A549 (cell line): ENCODE results near the gene WRAP53. TPM values are rescaled to one million over a fixed set of nuclear protein-coding genes. Genes with fewer than 3 reads are reported as not detected.

Experiments
- ATAC-seq, 2 experiments: fragments of 200-7000 bp in 1 of 2; fragments of >200 bp in 1 of 2; cut with Nextera tagmentation in 1 of 2; cut with Tn5 transposase in 1 of 2; 3 replicates each; pipeline versions ENCODE4 v1.8.0 to v1.9.1; 2018 to 2020; ENCODE audit warnings: mild to moderate bottlenecking in 1 of 2, moderate library complexity in 1 of 2
- CTCF ChIA-PET: fragments of 300-600 bp; sonication (Branson Sonifier 250); formaldehyde crosslinking; extraction: SDS; loops from one replicate; lab custom pipeline; 2021; ENCODE audit warnings: antibody characterized with exemption, inconsistent platforms; lab: Yijun Ruan, JAX
- POLR2A ChIA-PET: fragments of 350-600 bp; formaldehyde crosslinking; extraction: SDS; loops from one replicate; lab custom pipeline; 2021; ENCODE audit warnings: antibody characterized with exemption, inconsistent platforms; lab: Yijun Ruan, JAX
- DNase-seq, 2 experiments: peaks; one replicate each; pipeline versions ENCODE4 v3.0.0 to v3.0.0-alpha.2; 2011 to 2016; ENCODE audit warnings: low read depth in 1 of 2, low spot score in 1 of 2
- FAIRE-seq: peaks from 2 replicates; lab custom pipeline; 2011; peaks lifted over from hg19 to GRCh38; lab: Jason Lieb, UNC
- H3K27ac ChIP-seq, 2 experiments: fragments of >200 bp; sonication (Bioruptor Twin); formaldehyde crosslinking; 3 replicates each; pipeline ENCODE4 v1.5.1; 2016 to 2017
- H3K4me1 ChIP-seq: fragments of >200 bp; sonication (Bioruptor Twin); formaldehyde crosslinking; 3 replicates; pipeline ENCODE4 v1.6.1; 2016
- H3K4me2 ChIP-seq: fragments of >200 bp; sonication (Bioruptor Twin); formaldehyde crosslinking; 3 replicates; pipeline ENCODE4 v1.6.1; 2016
- H3K4me3 ChIP-seq: fragments of >200 bp; sonication (Bioruptor Twin); formaldehyde crosslinking; 3 replicates; pipeline ENCODE4 v1.5.1; 2016
- H3K9me3 ChIP-seq: fragments of >200 bp; sonication (Bioruptor Twin); formaldehyde crosslinking; 3 replicates; pipeline ENCODE4 v1.6.1; 2016
- EP300 ChIP-seq, 2 experiments: fragments of >200 bp; sonication (Bioruptor Twin); formaldehyde crosslinking; IDR thresholded peaks; 2 replicates in 1 of 2; 3 replicates in 1 of 2; pipeline ENCODE4 v1.6.1; 2016 to 2017
- FOXS1 ChIP-seq: fragments of 250-450 bp; sonication (Bioruptor Pico); IDR thresholded peaks from 2 replicates; pipeline ENCODE4 v1.5.0; 2020; ENCODE audit warnings: mild to moderate bottlenecking, moderate library complexity
- HEYL ChIP-seq: fragments of 250-450 bp; sonication (Bioruptor Pico); IDR thresholded peaks from 2 replicates; pipeline ENCODE4 v1.8.0; 2021; ENCODE audit warnings: mild to moderate bottlenecking, moderate library complexity
- HOXB13 ChIP-seq: fragments of 250-450 bp; sonication (Bioruptor Pico); IDR thresholded peaks from 2 replicates; pipeline ENCODE4 v1.5.0; 2020; ENCODE audit warnings: low read depth, mild to moderate bottlenecking, moderate library complexity
- JUNB ChIP-seq: fragments of >200 bp; sonication (Bioruptor Twin); formaldehyde crosslinking; IDR thresholded peaks from 2 replicates; pipeline ENCODE4 v1.6.1; 2016
- MAZ ChIP-seq: fragments of 150-350 bp; IDR thresholded peaks from 2 replicates; pipeline ENCODE4 v1.6.1; 2014; ENCODE audit warnings: antibody characterized with exemption, low read depth, low read length, borderline replicate concordance
- PHF8 ChIP-seq: fragments of 200-600 bp; sonication (generic); IDR thresholded peaks from 2 replicates; pipeline ENCODE4 v1.6.1; 2016; ENCODE audit warnings: low read depth, mild to moderate bottlenecking, antibody characterized with exemption, moderate library complexity, borderline replicate concordance
- POLR2AphosphoS2 ChIP-seq: conservative IDR thresholded peaks from 2 replicates; pipeline ENCODE4 v1.6.1; 2012; ENCODE audit warnings: low read length, improper control_type of control experiment, inconsistent platforms
- RNF2 ChIP-seq: fragments of 200-600 bp; sonication (generic); IDR thresholded peaks from 2 replicates; pipeline ENCODE4 v1.6.1; 2016; ENCODE audit warnings: low read depth, mild to moderate bottlenecking, antibody characterized with exemption, moderate library complexity, borderline replicate concordance
- SREBF2 ChIP-seq: fragments of 450-650 bp; IDR thresholded peaks from 2 replicates; pipeline ENCODE4 v1.6.1; 2014; ENCODE audit warnings: mild to moderate bottlenecking, moderate library complexity
- TFCP2L1 ChIP-seq: fragments of 250-450 bp; sonication (Bioruptor Pico); IDR thresholded peaks from 2 replicates; pipeline ENCODE4 v1.5.0; 2021; ENCODE audit warnings: mild to moderate bottlenecking
- ZC3H11A ChIP-seq: fragments of 450-650 bp; IDR thresholded peaks from 2 replicates; pipeline ENCODE4 v1.6.1; 2014; ENCODE audit warnings: antibody characterized with exemption, mild to moderate bottlenecking
- ZFP36 ChIP-seq: fragments of 450-650 bp; IDR thresholded peaks from 2 replicates; pipeline ENCODE4 v1.6.1; 2014; ENCODE audit warnings: borderline replicate concordance; ENCODE audit not compliant: partially characterized antibody
- ZSCAN20 ChIP-seq: fragments of 250-450 bp; sonication (Bioruptor Pico); IDR thresholded peaks from 2 replicates; pipeline ENCODE4 v1.8.0; 2022; ENCODE audit warnings: mild to moderate bottlenecking, moderate library complexity
- WGBS: methylation state at CpG from one replicate; pipeline ENCODE4 v1.1.6; 2017; ENCODE audit errors: missing lambda C conversion rate; 5-methylcytosine and 5-hydroxymethylcytosine counted together
- polyA plus RNA-seq, 4 experiments: library from polyadenylated mRNA; depleted of rRNA in 3 of 4; stranded (reverse); fragments of >200 nt; fragmentation: RNase III in 1 of 4; extraction: RNeasy Plus Mini Kit Qiagen cat#74134 plus additional on column Dnase treatment in 1 of 4; gene quantifications; 2 replicates in 3 of 4; 3 replicates in 1 of 4; pipeline ENCODE4 v1.2.3, GENCODE V29; 2011 to 2017
- TF ChIP-seq, protein P1 (sequence below): fragments of 150-350 bp; IDR thresholded peaks from 2 replicates; pipeline ENCODE4 v1.6.1; 2014; ENCODE audit warnings: low read depth, mild to moderate bottlenecking, low read length
- TF ChIP-seq, protein P2 (sequence below): fragments of >200 bp; sonication (Bioruptor Twin); formaldehyde crosslinking; IDR thresholded peaks from 2 replicates; pipeline ENCODE4 v1.6.1; 2016
- TF ChIP-seq, protein P3 (sequence below): fragments of >200 bp; sonication (Bioruptor Twin); formaldehyde crosslinking; IDR thresholded peaks from 3 replicates; pipeline ENCODE4 v1.5.1; 2016
- TF ChIP-seq, protein P4 (sequence below): fragments of 250-450 bp; sonication (Bioruptor Pico); IDR thresholded peaks from 2 replicates; pipeline ENCODE4 v1.5.0; 2021; ENCODE audit warnings: mild to moderate bottlenecking, moderate library complexity, borderline replicate concordance
- TF ChIP-seq, protein P5 (sequence below): fragments of 450-650 bp; IDR thresholded peaks from 2 replicates; pipeline ENCODE4 v1.6.1; 2014; ENCODE audit warnings: antibody characterized with exemption

Gene WRAP53
- polyA plus RNA-seq, 2 of the 4 experiments (the other 2 are of a cell fraction): 15.9 to 34.0 TPM

DNA sequence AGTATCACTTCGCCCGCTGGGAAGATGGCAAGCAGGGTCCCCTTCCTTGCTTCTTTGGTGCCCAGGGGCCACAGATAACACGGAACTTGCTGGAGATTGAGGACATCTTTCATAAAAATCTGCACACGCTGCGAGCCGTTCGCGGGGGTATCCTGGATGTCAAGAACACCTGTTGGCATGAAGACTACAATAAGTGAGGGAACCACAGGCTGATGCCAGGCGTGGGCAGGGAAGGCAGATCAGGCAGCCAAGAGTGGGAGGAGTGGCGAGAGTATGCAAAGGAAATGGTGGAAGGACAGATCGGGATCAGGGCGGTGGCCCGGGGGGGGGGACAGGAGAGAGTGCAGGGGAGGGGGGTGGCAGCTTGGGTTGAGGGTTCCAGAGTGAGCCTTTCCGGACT, 51.5 kb downstream of the WRAP53 start:
- ATAC-seq: 0 out of 6 replicates have a peak, but pooled peaks of 1 of the 2 experiments have one; percentile 5
- no peaks in the 10 kb centered on the region for H3K9me3 ChIP-seq
- TF ChIP-seq HEYL (CRISPR knock-in tag) (no peak), PHF8 (no peak), ZSCAN20 (CRISPR knock-in tag) (no peak), HOXB13 (CRISPR knock-in tag) (no peak), ZFP36 (no peak), EP300 (IDR thresholded peaks at IDR 0.05) (no peak), FOXS1 (CRISPR knock-in tag) (no peak), MAZ (no peak), ZC3H11A (no peak), SREBF2 (no peak)
- TF ChIP-seq, protein P1, sequence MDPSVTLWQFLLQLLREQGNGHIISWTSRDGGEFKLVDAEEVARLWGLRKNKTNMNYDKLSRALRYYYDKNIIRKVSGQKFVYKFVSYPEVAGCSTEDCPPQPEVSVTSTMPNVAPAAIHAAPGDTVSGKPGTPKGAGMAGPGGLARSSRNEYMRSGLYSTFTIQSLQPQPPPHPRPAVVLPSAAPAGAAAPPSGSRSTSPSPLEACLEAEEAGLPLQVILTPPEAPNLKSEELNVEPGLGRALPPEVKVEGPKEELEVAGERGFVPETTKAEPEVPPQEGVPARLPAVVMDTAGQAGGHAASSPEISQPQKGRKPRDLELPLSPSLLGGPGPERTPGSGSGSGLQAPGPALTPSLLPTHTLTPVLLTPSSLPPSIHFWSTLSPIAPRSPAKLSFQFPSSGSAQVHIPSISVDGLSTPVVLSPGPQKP: no peak
- TF ChIP-seq, protein P2, sequence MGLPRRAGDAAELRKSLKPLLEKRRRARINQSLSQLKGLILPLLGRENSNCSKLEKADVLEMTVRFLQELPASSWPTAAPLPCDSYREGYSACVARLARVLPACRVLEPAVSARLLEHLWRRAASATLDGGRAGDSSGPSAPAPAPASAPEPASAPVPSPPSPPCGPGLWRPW: no peak
- TF ChIP-seq, all 56 proteins: peak for 0
- Histone ChIP-seq H3K4me1 (no peaks in the 10 kb centered on the region), H3K4me3 (no peak overlapping the region), H3K27ac (no peak overlapping the region), H3K4me2 (no peak overlapping the region)
- DNase-seq: no peak
- ChIA-PET CTCF (interaction anchor here (0.7 to 1.4 kb wide), 4 partner anchors 10 to 82 kb away, joined by 3 read pairs; no protein-coding TSS in a partner anchor), POLR2A (no interaction called here)
- no peak for FAIRE-seq
- WGBS: 65% methylated on average over 14 of the region's 14 CpGs

DNA sequence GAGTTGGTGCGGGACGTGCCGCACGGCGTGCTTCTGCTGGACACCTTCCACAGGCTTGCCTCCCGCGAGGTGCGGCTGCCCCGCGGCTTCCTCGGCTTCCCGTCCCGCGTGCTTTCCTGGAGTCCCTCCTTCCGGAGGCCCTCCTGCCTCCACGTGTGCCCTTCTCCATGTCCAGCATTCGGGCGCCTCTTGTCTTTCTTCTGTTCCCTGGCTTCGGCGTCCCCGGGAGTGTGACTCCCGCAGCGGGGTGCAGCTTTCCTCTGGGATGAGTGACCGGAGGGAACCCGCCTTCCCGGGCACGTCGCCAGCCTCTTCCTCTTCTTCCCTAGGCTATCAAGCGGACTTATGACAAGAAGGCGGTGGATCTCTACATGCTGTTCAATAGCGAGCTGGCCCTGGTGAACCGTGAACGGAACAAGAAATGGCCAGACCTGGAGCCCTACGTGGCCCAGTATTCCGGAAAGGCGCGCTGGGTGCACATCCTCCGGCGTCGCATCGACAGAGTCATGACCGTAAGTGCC, 52.3 kb downstream of the WRAP53 start:
- Histone ChIP-seq H3K9me3 (no peaks in the 10 kb centered on the region), H3K4me1 (peaks cover 3% of the 10 kb centered on the region), H3K4me2 (0 out of 3 replicates have a peak overlapping the region, but pooled peaks have one; percentile 20), H3K4me3 (no peak overlapping the region), H3K27ac (no peak overlapping the region)
- DNase-seq (no peak), FAIRE-seq (no peak), ATAC-seq (no peak)
- WGBS: 56% methylated on average over 42 of the region's 42 CpGs
- ChIA-PET CTCF (interaction anchor here (0.5 to 3.4 kb wide), 6 partner anchors 9 to 635 kb away, joined by 3 to 11 read pairs (median 3); no protein-coding TSS in a partner anchor), POLR2A (no interaction called here)
- no peak for TF ChIP-seq HOXB13 (CRISPR knock-in tag)
- TF ChIP-seq, protein P3, sequence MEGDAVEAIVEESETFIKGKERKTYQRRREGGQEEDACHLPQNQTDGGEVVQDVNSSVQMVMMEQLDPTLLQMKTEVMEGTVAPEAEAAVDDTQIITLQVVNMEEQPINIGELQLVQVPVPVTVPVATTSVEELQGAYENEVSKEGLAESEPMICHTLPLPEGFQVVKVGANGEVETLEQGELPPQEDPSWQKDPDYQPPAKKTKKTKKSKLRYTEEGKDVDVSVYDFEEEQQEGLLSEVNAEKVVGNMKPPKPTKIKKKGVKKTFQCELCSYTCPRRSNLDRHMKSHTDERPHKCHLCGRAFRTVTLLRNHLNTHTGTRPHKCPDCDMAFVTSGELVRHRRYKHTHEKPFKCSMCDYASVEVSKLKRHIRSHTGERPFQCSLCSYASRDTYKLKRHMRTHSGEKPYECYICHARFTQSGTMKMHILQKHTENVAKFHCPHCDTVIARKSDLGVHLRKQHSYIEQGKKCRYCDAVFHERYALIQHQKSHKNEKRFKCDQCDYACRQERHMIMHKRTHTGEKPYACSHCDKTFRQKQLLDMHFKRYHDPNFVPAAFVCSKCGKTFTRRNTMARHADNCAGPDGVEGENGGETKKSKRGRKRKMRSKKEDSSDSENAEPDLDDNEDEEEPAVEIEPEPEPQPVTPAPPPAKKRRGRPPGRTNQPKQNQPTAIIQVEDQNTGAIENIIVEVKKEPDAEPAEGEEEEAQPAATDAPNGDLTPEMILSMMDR: no peak
- no peak for TF ChIP-seq POLR2AphosphoS2
- no peak for TF ChIP-seq JUNB
- no peak for TF ChIP-seq TFCP2L1 (CRISPR knock-in tag)
- TF ChIP-seq, protein P1: no peak
- TF ChIP-seq, protein P4, sequence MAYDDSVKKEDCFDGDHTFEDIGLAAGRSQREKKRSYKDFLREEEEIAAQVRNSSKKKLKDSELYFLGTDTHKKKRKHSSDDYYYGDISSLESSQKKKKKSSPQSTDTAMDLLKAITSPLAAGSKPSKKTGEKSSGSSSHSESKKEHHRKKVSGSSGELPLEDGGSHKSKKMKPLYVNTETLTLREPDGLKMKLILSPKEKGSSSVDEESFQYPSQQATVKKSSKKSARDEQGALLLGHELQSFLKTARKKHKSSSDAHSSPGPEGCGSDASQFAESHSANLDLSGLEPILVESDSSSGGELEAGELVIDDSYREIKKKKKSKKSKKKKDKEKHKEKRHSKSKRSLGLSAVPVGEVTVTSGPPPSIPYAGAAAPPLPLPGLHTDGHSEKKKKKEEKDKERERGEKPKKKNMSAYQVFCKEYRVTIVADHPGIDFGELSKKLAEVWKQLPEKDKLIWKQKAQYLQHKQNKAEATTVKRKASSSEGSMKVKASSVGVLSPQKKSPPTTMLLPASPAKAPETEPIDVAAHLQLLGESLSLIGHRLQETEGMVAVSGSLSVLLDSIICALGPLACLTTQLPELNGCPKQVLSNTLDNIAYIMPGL (CRISPR knock-in tag): no peak
- no peak for TF ChIP-seq RNF2
- TF ChIP-seq, protein P5, sequence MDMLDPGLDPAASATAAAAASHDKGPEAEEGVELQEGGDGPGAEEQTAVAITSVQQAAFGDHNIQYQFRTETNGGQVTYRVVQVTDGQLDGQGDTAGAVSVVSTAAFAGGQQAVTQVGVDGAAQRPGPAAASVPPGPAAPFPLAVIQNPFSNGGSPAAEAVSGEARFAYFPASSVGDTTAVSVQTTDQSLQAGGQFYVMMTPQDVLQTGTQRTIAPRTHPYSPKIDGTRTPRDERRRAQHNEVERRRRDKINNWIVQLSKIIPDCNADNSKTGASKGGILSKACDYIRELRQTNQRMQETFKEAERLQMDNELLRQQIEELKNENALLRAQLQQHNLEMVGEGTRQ: no peak
